Trophoblast cell (in vitro differentiated cells and primary cell): ENCODE results near the gene GAREM1.

Experiments used
- DNase-seq, 2 donors: peaks; one replicate each; pipeline ENCODE4 v3.0.0-alpha.2; 2016
- H2AFZ ChIP-seq: 2 replicates; pipeline ENCODE4 v1.6.1; 2013; ENCODE audit warnings: low read length, moderate library complexity, mild to moderate bottlenecking; ENCODE audit not compliant: insufficient read depth, poor library complexity
- H2AK5ac ChIP-seq: 2 replicates; pipeline ENCODE4 v1.6.1; 2013; ENCODE audit warnings: mild to moderate bottlenecking, low read length
- H2BK120ac ChIP-seq: 2 replicates; pipeline ENCODE4 v1.6.1; 2013; ENCODE audit warnings: low read length, mild to moderate bottlenecking, moderate library complexity; ENCODE audit not compliant: insufficient read depth, poor library complexity
- H2BK12ac ChIP-seq: 2 replicates; pipeline ENCODE4 v1.6.1; 2013; ENCODE audit warnings: mild to moderate bottlenecking, low read length, moderate library complexity
- H2BK5ac ChIP-seq: 2 replicates; pipeline ENCODE4 v1.6.1; 2013; ENCODE audit warnings: low read length, low read depth, moderate library complexity, mild to moderate bottlenecking; ENCODE audit not compliant: poor library complexity
- H3K14ac ChIP-seq: 2 replicates; pipeline ENCODE4 v1.6.1; 2013; ENCODE audit warnings: mild to moderate bottlenecking, low read length
- H3K18ac ChIP-seq: 2 replicates; pipeline ENCODE4 v1.6.1; 2013; ENCODE audit warnings: mild to moderate bottlenecking, low read length
- H3K23ac ChIP-seq: 2 replicates; pipeline ENCODE4 v1.6.1; 2013; ENCODE audit warnings: low read length
- H3K27ac ChIP-seq: 2 replicates; pipeline ENCODE4 v1.5.1; 2013; ENCODE audit warnings: low read depth, mild to moderate bottlenecking, inconsistent platforms, low read length, moderate library complexity
- H3K27me3 ChIP-seq: 2 replicates; pipeline ENCODE4 v1.6.1; 2013; ENCODE audit warnings: inconsistent platforms, mild to moderate bottlenecking, low read length, moderate library complexity; ENCODE audit not compliant: insufficient read depth
- H3K36me3 ChIP-seq, 2 experiments: 1 replicate in 1 of 2; 2 replicates in 1 of 2; pipeline ENCODE4 v1.6.1; 2013; ENCODE audit warnings: low read length in 2 of 2, mild to moderate bottlenecking in 2 of 2, moderate library complexity in 1 of 2; ENCODE audit not compliant: insufficient read depth in 2 of 2, control insufficient read depth in 1 of 2
- H3K4ac ChIP-seq: 2 replicates; pipeline ENCODE4 v1.6.1; 2013; ENCODE audit warnings: low read depth, mild to moderate bottlenecking, low read length, moderate library complexity
- H3K4me1 ChIP-seq, 2 experiments: 1 replicate in 1 of 2; 2 replicates in 1 of 2; pipeline ENCODE4 v1.6.1; 2013; ENCODE audit warnings: low read length in 2 of 2, mild to moderate bottlenecking in 2 of 2, moderate library complexity in 1 of 2; ENCODE audit not compliant: insufficient read depth in 2 of 2, control insufficient read depth in 1 of 2
- H3K4me2 ChIP-seq: 2 replicates; pipeline ENCODE4 v1.6.1; 2013; ENCODE audit warnings: inconsistent platforms, mild to moderate bottlenecking, low read length, moderate library complexity
- H3K4me3 ChIP-seq: 2 replicates; pipeline ENCODE4 v1.5.1; 2013; ENCODE audit warnings: mild to moderate bottlenecking, low read depth, low read length, inconsistent platforms
- H3K79me1 ChIP-seq: one replicate; pipeline ENCODE4 v1.6.1; 2013; ENCODE audit warnings: low read length
- H3K79me2 ChIP-seq: 2 replicates; pipeline ENCODE4 v1.6.1; 2013; ENCODE audit warnings: low read length, mild to moderate bottlenecking; ENCODE audit not compliant: control insufficient read depth, insufficient read depth, poor library complexity
- H3K9ac ChIP-seq: 2 replicates; pipeline ENCODE4 v1.6.1; 2013; ENCODE audit warnings: mild to moderate bottlenecking, low read length
- H3K9me3 ChIP-seq: 2 replicates; pipeline ENCODE4 v1.6.1; 2013; ENCODE audit warnings: low read depth, mild to moderate bottlenecking, control low read depth, inconsistent platforms, low read length; ENCODE audit not compliant: insufficient read depth
- H4K12ac ChIP-seq: 2 replicates; pipeline ENCODE4 v1.6.1; 2013; ENCODE audit warnings: low read depth, mild to moderate bottlenecking, low read length, moderate library complexity
- H4K8ac ChIP-seq: 2 replicates; pipeline ENCODE4 v1.6.1; 2013; ENCODE audit warnings: low read depth, mild to moderate bottlenecking, low read length, moderate library complexity
- H4K91ac ChIP-seq: one replicate; pipeline ENCODE4 v1.6.1; 2013; ENCODE audit warnings: low read depth, mild to moderate bottlenecking, low read length, moderate library complexity
- WGBS: extraction: QIAGEN DNeasy Blood & Tissue Kit; methylation state at CpG from one replicate; pipeline ENCODE4 v1.1.7; 2013; ENCODE audit warnings: missing lambda C conversion rate; ENCODE audit not compliant: insufficient read length, insufficient coverage; ENCODE audit errors: extremely low coverage; 5-methylcytosine and 5-hydroxymethylcytosine counted together

Gene GAREM1

DNA sequence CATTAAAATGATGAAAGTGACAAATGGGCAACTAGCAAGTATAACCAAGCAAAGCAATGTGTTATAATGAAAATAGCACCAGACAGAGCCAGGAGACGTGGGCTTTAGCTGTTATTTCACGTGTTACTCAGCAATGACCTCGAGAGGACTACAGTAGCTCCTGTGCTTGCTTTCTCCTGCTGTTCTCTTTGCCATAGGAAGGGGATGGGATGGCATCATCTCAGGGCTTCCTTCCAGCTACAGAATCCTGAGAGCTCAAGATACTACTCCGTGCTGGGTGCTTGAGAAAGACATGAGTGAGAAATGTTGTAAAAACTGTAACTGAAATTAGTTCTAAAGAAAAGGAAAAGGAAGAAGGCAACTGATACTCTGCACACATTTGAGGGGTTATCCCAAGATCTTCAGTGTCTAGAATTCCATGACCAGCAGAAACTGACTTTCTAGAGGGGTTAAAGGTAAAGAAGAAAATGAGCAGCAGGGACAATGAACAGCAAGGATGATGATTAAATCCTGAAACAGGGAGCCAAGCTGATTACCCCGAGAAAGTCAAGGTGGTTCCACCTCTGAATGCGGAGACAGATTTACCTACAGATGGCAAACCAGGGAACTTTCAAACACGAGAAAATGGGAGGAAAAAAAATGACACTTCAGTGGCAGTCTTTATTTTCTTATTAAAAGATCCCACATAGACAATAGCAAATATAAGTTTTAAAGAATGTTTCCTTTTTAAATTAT, 33.4 kb downstream of the GAREM1 start:
- H2BK5ac ChIP-seq: no peak overlapping the region
- H3K23ac ChIP-seq: no peak overlapping the region
- peaks cover 2 to 3% of the 10 kb centered on the region in 2 experiments for H3K4me1 ChIP-seq
- no peak overlapping the region for H3K9ac ChIP-seq
- no peaks in the 10 kb centered on the region for H3K79me2 ChIP-seq
- WGBS: no CpG with 5 or more reads among the region's 7 CpGs
- H3K36me3 ChIP-seq: no peaks in the 10 kb centered on the region
- H3K4me2 ChIP-seq: no peak overlapping the region
- no peak overlapping the region for H3K18ac ChIP-seq
- no peak overlapping the region for H4K91ac ChIP-seq
- H3K79me1 ChIP-seq: no peaks in the 10 kb centered on the region
- no peak overlapping the region for H4K12ac ChIP-seq
- no peak overlapping the region for H2BK120ac ChIP-seq
- H3K27ac ChIP-seq: no peak overlapping the region
- H3K27me3 ChIP-seq: no peaks in the 10 kb centered on the region
- no peak overlapping the region for H2AK5ac ChIP-seq
- H3K4ac ChIP-seq: no peak overlapping the region
- DNase-seq: no peak
- H3K9me3 ChIP-seq: no peaks in the 10 kb centered on the region
- H4K8ac ChIP-seq: no peak overlapping the region
- no peak overlapping the region for H3K14ac ChIP-seq
- H3K4me3 ChIP-seq: no peak overlapping the region
- H2BK12ac ChIP-seq: no peak overlapping the region
- no peak overlapping the region for H2AFZ ChIP-seq

DNA sequence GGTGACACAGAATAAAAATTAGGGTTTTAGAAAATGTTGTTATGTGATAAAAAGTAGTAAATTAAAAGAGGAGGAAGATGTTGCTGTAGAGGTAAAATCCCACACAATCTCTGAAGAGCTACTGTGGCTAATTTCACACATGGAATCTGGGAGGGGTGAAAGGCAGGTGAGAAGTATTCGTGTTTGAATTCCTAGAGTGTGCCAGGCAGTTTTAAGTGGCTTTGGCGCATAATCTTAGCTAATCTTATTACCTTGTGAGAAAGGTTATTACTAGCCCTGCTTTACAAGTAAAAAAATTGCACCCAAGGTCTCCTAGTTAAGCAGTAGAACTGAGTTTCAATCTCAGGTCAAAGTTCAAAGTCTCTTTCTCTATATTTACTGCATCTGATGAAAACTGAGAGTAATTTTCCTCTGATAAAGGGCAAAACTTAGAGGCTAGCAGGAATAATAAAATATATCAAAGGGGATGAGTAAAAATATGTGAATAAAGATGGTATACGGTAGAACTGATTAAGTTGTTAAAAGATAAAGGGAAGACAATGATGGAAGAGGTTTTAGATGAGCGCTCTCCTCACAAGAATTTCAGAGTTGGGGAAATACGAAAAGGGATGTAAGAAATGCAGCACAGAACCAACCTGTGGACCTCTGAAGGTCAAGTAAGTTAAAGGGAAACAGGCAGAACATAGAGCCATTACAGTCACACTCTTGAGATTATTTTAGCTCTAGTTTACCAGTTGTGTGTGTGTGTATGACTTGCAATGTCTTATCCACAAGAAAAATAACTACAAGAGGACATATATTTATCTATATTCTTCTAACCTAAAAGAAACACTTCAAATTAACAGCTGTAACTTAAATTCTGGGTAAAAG, 34.8 kb downstream of the GAREM1 start:
- WGBS: 100% methylated on average over 1 of the region's 5 CpGs
- H2BK5ac ChIP-seq: no peak overlapping the region
- H4K8ac ChIP-seq: no peak overlapping the region
- H2AK5ac ChIP-seq: no peak overlapping the region
- H2BK120ac ChIP-seq: no peak overlapping the region
- no peaks in the 10 kb centered on the region for H3K79me2 ChIP-seq
- no peaks in the 10 kb centered on the region for H3K9me3 ChIP-seq
- no peaks in the 10 kb centered on the region for H3K36me3 ChIP-seq
- peaks cover 2 to 3% of the 10 kb centered on the region in 2 experiments for H3K4me1 ChIP-seq
- no peak overlapping the region for H4K12ac ChIP-seq
- no peak overlapping the region for H3K4ac ChIP-seq
- H3K23ac ChIP-seq: no peak overlapping the region
- no peak overlapping the region for H3K4me3 ChIP-seq
- H3K14ac ChIP-seq: no peak overlapping the region
- no peak for DNase-seq
- no peak overlapping the region for H2BK12ac ChIP-seq
- no peak overlapping the region for H4K91ac ChIP-seq
- no peak overlapping the region for H3K18ac ChIP-seq
- H2AFZ ChIP-seq: no peak overlapping the region
- no peak overlapping the region for H3K4me2 ChIP-seq
- H3K9ac ChIP-seq: no peak overlapping the region
- no peak overlapping the region for H3K27ac ChIP-seq
- no peaks in the 10 kb centered on the region for H3K79me1 ChIP-seq
- no peaks in the 10 kb centered on the region for H3K27me3 ChIP-seq

GRCh38 chr18:32431753-32432152, 38.9 kb downstream of the GAREM1 start:
- no CpG with 5 or more reads among the region's 2 CpGs for WGBS
- no peaks in the 10 kb centered on the region for H3K27me3 ChIP-seq
- H3K14ac ChIP-seq: no peak overlapping the region

DNA sequence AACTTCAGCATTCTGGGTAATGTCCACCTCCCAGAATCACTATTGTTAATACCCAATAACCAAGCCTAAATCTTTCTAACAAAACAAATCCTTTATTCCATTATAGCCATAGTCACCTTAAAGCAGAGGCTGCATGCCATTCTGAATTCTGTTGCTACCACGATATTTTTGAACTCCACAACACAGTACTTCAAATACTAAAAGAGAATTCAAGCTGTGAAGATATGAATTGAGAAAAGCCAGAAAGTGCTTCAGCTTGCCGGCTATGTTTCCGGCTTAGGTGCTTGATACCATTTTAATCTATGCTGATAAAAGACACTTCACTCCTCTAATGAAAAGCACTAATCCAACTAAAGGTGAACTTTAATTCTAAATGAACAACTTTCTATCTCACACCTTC, 41.3 kb downstream of the GAREM1 start:
- Histone ChIP-seq H4K12ac (no peak overlapping the region), H3K14ac (no peak overlapping the region), H2BK120ac (no peak overlapping the region), H3K79me2 (no peaks in the 10 kb centered on the region), H3K4me1 (no peaks in the 10 kb centered on the region), H3K9ac (no peak overlapping the region), H3K27ac (no peak overlapping the region), H2BK5ac (no peak overlapping the region), H2AK5ac (no peak overlapping the region), H3K23ac (no peak overlapping the region), H3K27me3 (no peaks in the 10 kb centered on the region), H3K18ac (no peak overlapping the region), H3K36me3 (no peaks in the 10 kb centered on the region), H3K4ac (no peak overlapping the region), H3K4me3 (no peak overlapping the region), H2BK12ac (no peak overlapping the region), H4K8ac (no peak overlapping the region), H4K91ac (no peak overlapping the region), H3K9me3 (no peaks in the 10 kb centered on the region), H3K79me1 (no peaks in the 10 kb centered on the region), H2AFZ (no peak overlapping the region), H3K4me2 (no peak overlapping the region)
- no peak for DNase-seq
- WGBS: no CpG with 5 or more reads among the region's 3 CpGs

More at GRCh38 chr18:32431753-32432152, 38.9 kb downstream of the GAREM1 start:
- Histone ChIP-seq H4K12ac (no peak overlapping the region), H2BK120ac (no peak overlapping the region), H3K36me3 (no peaks in the 10 kb centered on the region), H4K91ac (no peak overlapping the region), H4K8ac (no peak overlapping the region), H2AK5ac (no peak overlapping the region), H2AFZ (no peak overlapping the region), H3K9me3 (no peaks in the 10 kb centered on the region), H3K27ac (no peak overlapping the region), H3K4me1 (no peaks in the 10 kb centered on the region), H3K23ac (no peak overlapping the region), H3K79me2 (no peaks in the 10 kb centered on the region), H3K79me1 (no peaks in the 10 kb centered on the region), H2BK12ac (no peak overlapping the region), H3K4ac (no peak overlapping the region), H3K18ac (no peak overlapping the region), H3K4me2 (no peak overlapping the region), H3K9ac (no peak overlapping the region), H2BK5ac (no peak overlapping the region), H3K4me3 (no peak overlapping the region)
- no peak for DNase-seq
